GM19351 (cell line): Measurements from ENCODE around the gene UBC.

ENCODE experiments used
- ATAC-seq: cut with Tn5 transposase; IDR thresholded peaks from one replicate; pipeline ENCODE4 v1.9.1; 2021; ENCODE audit warnings: mild to moderate bottlenecking, moderate library complexity; ENCODE audit not compliant: unreplicated experiment

Gene UBC

GRCh38 chr12:124867401-124867930, 47.0 kb downstream of the UBC start:
- no peak for ATAC-seq

- no peak for ATAC-seq
Measured at GRCh38 chr12:124866883-124867400, 47.5 kb downstream of the UBC start.

- ATAC-seq = no peak
Measured at GRCh38 chr12:124866195-124866882, 48.1 kb downstream of the UBC start.

GRCh38 chr12:124865728-124866127, 48.7 kb downstream of the UBC start:
- ATAC-seq = no peak

- no peak for ATAC-seq
Measured at GRCh38 chr12:124864326-124864752, 50.1 kb downstream of the UBC start.

DNA sequence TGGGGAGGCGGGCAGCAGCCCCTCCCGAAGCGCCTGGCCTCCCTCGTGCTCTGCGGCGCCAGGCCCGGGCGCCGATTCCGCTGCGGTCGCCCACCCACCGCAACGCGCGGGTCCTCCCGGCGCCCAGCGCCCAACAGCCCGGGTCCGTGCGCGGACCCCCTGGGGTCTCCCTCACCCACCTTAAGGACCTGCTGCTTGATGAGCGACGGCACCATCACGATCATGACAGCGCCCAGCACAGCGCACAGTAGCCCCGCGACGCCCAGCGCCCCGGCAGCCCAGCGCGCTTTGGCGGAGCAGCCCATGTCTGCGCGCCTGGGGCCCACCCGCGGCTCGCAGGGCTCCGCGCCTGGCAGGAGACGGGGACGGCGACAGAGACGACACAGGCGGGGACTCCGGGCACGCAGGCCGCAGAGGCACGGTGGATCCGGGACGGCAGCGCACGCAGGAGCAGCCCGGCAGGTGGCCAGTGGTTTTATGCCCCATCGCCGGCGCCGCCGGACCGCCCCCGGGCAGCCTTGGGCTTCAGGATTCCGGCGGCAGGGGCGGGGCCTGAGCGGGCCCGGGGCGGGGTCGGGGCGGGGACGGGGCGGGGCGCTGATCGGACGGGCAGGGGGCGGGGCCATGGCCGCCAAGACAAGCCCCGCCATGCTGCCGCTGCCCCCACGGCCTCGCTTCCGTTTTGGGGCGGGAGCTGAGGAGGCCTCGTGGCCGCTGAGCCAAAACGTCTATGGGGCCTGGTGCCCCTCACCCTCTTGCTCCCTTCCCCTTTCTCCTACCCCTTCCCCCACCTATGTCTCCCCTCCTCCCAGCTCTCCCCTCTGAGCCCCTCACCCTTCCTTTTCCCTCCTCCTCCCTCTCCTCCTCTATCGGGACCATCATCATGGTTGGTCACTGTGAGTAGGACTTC, 50.8 kb downstream of the UBC start, which contains the start of gene SCARB1:
TSS of gene SCARB1 (minus strand) at position 449 of the 910 bp plus-strand sequence. CDS start at position 305, 144 bp downstream.
- peak; percentile 64 for ATAC-seq

GRCh38 chr12:124862768-124863415, 51.6 kb downstream of the UBC start:
- peak; percentile 25 for ATAC-seq

DNA sequence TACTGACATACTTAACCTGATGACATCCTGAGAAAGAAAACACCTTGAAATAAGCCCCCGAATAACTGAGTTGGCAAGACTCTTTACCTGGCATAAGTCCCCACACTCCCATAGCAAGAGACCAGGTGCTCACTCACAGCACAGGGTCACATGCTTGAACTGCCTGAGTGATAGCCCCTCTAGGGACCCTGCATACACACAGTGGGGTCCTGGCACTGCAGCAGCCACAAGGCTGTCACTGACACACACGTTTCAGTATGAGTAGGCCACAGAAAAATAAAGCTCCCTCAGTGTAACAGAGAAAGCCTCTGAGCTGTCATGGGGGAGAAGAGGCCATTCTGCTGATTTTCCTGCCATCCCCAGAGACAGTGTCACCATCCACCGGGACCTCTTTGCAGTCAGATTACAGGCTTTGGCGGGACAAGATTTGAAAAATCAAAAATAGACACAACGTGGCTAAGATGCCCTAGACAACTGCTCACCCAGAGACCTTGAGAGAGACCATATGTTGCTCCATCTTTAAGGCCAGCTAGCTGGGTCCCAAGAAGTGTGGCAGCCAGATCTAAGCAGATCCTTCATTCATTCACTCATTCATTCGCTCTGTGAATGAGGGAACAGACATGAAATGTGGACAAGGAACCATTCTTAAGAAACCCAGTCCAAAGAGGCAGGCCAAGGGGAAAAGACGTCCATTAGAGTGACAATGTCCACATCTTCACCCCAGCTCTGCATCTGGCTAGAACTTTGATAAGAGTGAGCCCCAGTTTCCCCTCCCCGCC, 52.4 kb downstream of the UBC start:
- peak; percentile 34 for ATAC-seq
